ENCODE results near the gene CNTN3.

CNTN3 gene

GRCh38 chr3:74584782-74585181, 29.7 kb downstream of the CNTN3 start:
- Histone ChIP-seq H3K4me3 (ENCODE audit: low read depth in 1 of 2, low read length in 2 of 2) (no peak overlapping the region), H3K27me3 (ENCODE audit: low read depth, low read length) (no peaks in the 10 kb centered on the region), H3K4me1 (ENCODE audit: control insufficient read depth in 1 of 2, insufficient read depth in 2 of 2, low read length in 2 of 2) (no peaks in the 10 kb centered on the region), H3K9me3 (ENCODE audit: control insufficient read depth in 1 of 2, low read length in 2 of 2) (no peaks in the 10 kb centered on the region), H3K27ac (ENCODE audit: low read length) (no peak overlapping the region), H3K36me3 (ENCODE audit: control insufficient read depth in 1 of 2, insufficient read depth in 2 of 2, low read length in 2 of 2) (no peaks in the 10 kb centered on the region)

- no peaks in the 10 kb centered on the region for H3K36me3 ChIP-seq (ENCODE audit: control insufficient read depth in 1 of 2, insufficient read depth in 2 of 2, low read length in 2 of 2)
- H3K9me3 ChIP-seq (ENCODE audit: control insufficient read depth in 1 of 2, low read length in 2 of 2) = no peaks in the 10 kb centered on the region
- H3K27ac ChIP-seq (ENCODE audit: low read length) = no peak overlapping the region
- H3K27me3 ChIP-seq (ENCODE audit: low read depth, low read length) = no peaks in the 10 kb centered on the region
- H3K4me1 ChIP-seq (ENCODE audit: control insufficient read depth in 1 of 2, insufficient read depth in 2 of 2, low read length in 2 of 2) = no peaks in the 10 kb centered on the region
- H3K4me3 ChIP-seq (ENCODE audit: low read depth in 1 of 2, low read length in 2 of 2) = no peak overlapping the region
These were observed 31.5 kb downstream of the CNTN3 start for GRCh38 chr3:74582982-74583381.

DNA sequence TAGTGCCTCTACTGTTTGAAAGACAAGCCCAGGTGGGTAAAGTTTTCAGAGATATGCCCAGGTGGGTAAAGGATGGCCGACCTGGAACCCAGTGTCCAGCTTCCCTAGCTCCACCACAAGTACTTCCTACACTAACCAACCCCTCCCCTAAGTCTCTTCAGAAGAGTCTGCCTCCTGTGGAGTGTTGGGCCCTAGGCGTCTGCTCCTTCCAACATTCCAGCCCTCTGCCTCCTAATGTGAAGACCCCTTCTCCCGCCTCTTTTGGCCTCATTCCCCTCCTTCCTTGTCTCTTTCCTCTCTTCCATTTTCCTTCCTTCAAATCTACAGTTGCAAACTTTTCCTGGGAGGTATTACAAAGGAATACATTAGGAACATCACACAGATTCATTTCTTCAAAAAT, 38.6 kb downstream of the CNTN3 start:
- no peaks in the 10 kb centered on the region for H3K9me3 ChIP-seq (ENCODE audit: control insufficient read depth in 1 of 2, low read length in 2 of 2)
- no peaks in the 10 kb centered on the region for H3K36me3 ChIP-seq (ENCODE audit: control insufficient read depth in 1 of 2, insufficient read depth in 2 of 2, low read length in 2 of 2)
- no peak overlapping the region for H3K4me3 ChIP-seq (ENCODE audit: low read depth in 1 of 2, low read length in 2 of 2)
- no peak overlapping the region for H3K27ac ChIP-seq (ENCODE audit: low read length)
- H3K27me3 ChIP-seq (ENCODE audit: low read depth, low read length) = no peaks in the 10 kb centered on the region
- no peaks in the 10 kb centered on the region for H3K4me1 ChIP-seq (ENCODE audit: control insufficient read depth in 1 of 2, insufficient read depth in 2 of 2, low read length in 2 of 2)

DNA sequence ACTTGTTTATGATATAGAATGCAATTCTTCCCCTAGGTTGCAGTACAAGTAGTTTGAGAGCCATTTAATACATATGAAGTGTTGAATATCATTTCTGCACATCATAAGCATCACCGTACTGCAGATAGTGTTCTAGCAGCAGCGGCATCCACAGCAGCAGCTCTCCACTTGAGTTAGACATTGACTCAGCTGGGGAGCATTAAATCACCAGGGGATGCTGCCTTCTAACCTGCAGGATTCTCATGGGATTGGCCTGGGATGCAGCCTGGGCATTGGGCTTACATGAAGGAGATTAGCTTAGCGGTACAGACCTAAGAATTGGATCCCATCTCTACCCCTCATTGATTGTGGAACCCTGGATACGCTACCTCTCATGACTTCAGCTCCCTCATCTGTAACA, 43.3 kb downstream of the CNTN3 start:
- no peaks in the 10 kb centered on the region for H3K36me3 ChIP-seq (ENCODE audit: control insufficient read depth in 1 of 2, insufficient read depth in 2 of 2, low read length in 2 of 2)
- H3K27ac ChIP-seq (ENCODE audit: low read length) = no peak overlapping the region
- no peak overlapping the region for H3K4me3 ChIP-seq (ENCODE audit: low read depth in 1 of 2, low read length in 2 of 2)
- H3K4me1 ChIP-seq (ENCODE audit: control insufficient read depth in 1 of 2, insufficient read depth in 2 of 2, low read length in 2 of 2) = no peaks in the 10 kb centered on the region
- H3K27me3 ChIP-seq (ENCODE audit: low read depth, low read length) = no peaks in the 10 kb centered on the region
- peaks cover 0 to 3% of the 10 kb centered on the region in 2 donors for H3K9me3 ChIP-seq (ENCODE audit: control insufficient read depth in 1 of 2, low read length in 2 of 2)

All from muscle layer of duodenum (tissue), 2 donors.